ENCODE results near the gene FAAP100.

DNA sequence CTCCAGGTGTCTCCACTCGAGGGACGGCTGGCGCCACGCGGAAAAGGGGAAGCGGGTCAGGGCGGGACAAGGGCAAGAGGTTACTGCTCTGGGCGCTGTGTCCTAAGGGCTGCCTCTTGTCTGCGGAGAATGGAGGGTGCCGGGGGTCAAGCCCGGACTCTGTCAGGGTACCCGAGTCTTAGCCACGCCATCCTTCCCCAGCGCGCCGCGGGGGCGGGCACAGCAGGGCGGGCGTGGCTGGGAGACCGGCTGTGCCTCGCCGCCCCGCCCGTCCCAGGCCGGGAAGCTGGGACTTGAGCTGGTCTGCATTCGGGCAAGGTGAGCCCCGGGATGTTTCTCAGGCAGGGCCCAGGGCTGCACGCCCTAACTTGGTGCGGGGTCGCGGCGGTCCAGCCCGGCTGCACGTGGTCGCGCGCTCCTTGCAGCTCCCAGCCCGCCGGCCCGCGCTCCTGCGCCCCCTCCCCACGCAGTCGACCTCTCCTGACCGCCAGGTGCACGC lies 33.3 kb downstream of the FAAP100 start:
- TF ChIP-seq, protein P1, sequence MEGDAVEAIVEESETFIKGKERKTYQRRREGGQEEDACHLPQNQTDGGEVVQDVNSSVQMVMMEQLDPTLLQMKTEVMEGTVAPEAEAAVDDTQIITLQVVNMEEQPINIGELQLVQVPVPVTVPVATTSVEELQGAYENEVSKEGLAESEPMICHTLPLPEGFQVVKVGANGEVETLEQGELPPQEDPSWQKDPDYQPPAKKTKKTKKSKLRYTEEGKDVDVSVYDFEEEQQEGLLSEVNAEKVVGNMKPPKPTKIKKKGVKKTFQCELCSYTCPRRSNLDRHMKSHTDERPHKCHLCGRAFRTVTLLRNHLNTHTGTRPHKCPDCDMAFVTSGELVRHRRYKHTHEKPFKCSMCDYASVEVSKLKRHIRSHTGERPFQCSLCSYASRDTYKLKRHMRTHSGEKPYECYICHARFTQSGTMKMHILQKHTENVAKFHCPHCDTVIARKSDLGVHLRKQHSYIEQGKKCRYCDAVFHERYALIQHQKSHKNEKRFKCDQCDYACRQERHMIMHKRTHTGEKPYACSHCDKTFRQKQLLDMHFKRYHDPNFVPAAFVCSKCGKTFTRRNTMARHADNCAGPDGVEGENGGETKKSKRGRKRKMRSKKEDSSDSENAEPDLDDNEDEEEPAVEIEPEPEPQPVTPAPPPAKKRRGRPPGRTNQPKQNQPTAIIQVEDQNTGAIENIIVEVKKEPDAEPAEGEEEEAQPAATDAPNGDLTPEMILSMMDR (IDR thresholded peaks at IDR 0.05) = no peak
- no peak for TF ChIP-seq POLR2A (IDR thresholded peaks at IDR 0.05)
